Pons (tissue), 1 donor: ENCODE results near the gene BAIAP2.

Experiments used
- DNase-seq: peaks from one replicate; pipeline ENCODE4 v3.0.0-alpha.2; 2016; ENCODE audit warnings: low spot score

BAIAP2 gene

DNA sequence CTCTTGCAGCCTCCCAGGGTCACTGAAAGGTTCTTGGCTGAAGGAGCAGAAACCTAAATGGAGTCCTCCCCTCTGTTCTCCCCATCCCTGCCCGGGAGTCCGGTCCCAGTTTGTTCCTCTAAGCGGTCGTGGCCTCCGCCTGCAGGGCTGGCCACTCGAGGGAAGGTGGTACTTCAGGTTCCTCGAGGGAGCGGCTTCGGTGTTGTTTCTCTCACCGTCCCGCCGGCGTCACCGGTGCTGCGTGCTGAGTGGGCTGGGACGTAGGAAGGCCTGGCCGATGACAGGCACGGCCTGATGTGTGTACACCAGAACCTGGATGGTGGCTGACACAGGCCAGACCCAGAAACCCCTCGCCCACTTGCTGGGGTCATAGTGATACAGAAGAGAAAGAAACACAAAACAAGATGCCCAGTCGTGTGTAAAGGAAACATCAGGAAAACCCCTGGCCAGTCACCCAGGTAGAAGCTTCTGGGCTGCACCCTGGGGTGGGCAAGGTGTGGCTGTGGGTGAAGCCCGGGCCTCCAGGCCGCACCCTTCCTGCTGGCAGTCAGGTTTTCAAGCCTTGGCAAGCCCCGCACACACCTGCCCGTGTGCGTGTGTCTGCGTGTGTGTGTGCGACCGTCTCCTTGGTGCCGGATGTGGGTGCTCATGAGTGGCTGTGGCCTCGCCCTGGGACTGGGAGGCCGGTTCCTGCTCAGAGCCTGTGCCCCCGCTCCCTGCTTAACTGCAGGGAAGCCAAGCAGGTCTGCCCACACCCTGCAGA, 52.0 kb downstream of the BAIAP2 start:
- no peak for DNase-seq

DNA sequence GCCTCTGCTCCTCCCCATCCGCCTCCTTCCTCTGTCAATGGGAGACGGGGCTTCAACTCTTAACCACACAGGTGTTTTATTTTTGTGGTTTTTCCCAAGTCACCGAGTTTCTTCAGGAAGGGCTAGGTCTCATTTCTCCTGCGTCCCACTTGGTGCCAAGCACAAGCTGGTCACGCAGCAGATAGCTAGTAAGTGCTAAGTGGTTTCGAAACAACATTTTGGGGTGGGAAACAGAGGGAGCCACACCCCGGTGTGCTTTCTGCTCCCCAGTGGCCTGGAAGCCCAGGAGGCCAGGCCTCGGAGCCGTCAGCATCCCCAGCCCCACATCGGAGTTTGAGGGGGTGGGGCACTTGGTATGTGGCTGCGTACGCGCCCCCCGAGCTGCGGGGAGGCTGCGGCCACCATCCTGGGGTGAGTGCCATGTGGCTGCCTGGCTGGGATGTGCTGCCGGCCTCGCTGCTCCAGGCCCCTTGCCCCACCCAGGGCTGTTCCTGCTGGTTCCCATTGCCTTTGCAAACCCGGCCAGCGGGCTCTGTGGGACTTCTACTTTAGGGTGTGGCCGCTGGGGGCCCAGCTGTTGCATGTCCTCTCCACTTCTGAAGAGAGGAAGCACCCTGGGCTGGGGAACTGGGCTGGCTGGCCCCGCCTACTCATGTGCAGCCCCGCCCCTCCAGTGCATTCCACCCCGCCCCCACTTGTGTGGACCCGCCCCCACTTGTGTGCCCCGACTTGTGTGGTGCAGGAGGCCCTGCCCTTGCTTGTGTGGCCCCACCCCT, 55.6 kb downstream of the BAIAP2 start:
- no peak for DNase-seq

DNA sequence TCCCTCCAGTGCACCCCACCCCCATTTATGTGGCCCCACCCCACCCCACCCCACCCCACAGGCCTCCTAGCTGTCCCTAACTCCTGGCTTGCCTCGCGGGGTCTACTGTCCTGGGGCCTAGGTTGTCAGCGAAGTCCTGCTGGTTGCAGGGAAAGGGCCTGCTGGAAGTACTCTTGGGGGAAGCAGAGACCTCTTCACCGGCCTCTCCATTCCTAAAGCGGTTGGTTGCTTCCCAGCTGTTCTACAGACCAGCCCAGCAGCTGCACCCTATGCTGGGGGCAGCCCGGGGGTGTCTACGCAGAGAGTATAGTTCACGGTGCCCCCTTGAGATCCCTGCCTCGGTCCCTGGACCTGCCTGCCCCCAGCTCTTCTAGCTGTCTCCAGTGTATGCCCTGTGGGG, 56.2 kb downstream of the BAIAP2 start:
- no peak for DNase-seq

DNA sequence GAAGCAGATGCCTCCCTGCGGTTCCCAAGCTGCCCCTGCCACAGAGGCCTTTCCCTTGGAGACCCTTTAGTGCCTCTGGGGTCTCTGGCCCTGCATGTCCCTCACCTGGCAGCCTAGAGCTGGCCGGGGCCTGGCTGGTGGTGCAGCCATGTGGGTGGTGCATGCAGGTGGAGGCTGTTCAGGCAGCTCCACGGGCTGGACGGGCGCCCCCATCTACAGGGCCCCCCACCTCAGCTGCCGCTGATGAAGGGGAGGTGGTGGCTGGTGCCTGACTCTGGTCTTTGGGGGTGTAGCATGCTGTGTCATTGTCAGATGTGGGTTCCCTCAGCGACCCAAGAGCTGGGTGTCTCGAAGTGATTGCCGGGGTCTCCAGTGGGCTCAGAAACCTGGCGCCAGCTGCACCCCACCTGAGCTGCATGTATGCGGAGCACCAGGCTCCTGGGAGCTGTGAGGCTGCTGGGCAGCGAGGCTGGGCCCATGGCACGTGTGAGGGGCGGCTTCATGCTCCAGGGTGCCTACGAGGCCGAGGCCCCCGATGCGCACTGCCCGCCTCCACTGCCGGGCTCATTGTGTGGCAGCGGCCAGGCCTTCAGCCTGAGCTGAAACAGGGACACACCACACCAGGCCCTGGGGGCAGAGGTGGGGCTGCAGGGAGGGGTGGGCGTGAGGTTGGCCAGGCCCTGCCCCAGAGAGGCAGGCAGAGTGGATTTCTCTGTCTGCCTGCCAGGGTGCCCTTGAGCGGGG, 57.0 kb downstream of the BAIAP2 start:
- DNase-seq = no peak

DNA sequence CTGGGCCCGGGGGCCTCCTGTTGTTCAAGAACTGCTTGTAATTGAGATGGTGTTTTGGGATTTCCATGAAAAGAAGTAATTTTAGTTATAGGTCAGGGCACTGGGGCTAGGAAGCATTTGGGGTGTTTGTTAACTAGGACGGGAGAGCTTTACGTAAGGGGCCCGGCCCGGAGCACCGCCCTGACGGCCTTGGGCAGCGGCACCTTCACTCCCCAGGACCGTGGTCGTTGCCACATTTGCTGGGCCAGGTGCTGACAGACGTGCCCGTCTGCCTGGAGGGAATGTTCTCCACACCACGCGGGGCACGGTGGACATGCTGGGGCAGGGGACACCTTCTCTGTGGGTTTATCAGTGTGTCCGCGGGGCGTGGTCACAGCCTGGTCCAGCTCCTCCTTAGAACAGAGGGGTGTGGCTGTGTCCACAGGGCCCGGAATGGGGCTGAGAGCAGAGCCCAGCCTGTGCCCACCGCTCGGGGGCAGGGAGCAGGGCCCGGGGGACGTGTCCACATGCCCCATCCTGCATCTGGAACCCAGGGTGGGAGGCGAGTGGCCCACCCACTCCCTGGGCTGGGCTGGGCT, 57.7 kb downstream of the BAIAP2 start:
- no peak for DNase-seq

DNA sequence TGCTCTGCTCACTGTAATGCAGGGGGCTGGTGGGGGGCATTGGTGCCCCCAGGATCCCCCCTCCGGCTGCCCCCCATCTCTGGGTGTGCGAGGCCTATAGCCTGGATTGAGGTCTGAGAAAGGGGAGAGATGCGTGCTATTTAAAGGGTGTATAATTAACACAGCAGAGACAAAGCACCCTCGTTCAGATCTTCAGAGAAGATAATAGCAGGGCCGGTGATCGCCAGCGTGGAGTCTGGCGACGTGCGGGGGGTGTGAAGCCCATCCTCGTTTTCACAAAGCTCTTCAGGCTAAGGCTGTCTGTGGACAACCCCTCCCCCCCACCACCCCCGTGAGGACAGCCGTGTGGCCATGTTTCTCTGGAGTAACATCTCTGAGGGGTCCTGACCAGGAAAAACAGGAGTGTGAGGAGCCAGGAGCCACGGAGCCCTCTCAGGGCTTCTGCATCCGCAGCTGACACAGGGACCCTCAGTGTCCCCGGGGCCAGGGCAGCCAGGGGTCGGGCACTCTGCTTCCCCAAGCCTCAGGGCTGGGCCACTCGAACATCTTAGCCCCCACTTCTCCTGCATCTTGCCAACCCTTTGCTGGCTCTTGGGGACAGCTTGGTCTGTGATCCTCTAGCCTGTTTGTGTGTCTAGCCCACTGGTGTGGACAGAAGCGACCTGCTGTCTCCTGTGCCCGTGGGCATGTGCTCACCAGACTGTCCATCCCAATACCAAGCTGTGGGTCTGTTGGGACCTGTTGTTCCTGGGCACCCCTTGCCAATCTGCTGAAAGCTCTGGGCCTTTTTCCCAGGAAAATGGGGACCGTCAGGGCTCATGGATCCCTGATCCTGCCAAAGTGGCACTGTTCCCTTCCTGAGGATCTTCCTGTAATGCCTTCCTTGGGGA, 58.9 kb downstream of the BAIAP2 start:
- DNase-seq = no peak

DNA sequence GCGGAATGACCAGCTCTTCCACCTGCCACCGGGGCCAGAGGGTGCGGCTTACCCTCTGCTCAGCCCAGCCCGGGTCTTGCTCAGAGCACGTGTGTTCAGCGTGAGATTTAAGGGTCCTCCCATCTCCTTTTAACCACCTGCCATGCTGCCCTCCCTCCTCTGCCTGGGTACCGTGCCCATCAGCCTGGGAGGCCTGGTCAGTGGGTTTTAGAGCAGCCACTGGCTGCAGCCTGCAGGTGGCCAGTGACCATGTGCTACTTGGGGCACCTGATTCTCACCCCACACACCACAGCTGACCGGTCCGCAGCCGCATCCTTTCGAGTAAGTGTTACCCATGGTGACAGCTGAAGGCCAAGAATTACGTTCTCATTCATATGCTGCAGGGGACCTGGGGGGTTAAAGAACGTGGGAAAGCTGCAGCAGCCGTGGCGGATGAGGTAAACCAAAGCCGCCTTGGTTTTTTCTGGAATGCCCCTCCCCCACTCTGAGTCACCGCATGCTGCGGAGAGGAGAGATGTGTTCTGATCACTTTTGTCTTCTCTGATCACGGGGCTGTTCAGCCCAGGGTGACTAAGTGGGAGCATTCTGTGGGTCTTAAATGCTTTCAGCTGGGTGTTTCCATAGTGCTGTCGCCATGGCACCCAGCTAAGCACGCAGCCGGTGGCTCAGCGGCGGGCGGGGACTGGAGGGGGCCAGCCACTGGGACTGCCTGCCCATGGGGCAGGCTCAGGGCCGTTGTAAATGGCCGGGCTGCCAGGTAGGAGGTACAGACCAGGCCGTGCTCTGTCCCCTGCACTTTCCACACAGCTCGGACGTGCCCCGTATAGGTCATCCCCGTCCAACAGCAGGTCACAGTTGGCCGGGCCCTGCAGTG, 59.8 kb downstream of the BAIAP2 start:
- DNase-seq = peak; percentile 68

DNA sequence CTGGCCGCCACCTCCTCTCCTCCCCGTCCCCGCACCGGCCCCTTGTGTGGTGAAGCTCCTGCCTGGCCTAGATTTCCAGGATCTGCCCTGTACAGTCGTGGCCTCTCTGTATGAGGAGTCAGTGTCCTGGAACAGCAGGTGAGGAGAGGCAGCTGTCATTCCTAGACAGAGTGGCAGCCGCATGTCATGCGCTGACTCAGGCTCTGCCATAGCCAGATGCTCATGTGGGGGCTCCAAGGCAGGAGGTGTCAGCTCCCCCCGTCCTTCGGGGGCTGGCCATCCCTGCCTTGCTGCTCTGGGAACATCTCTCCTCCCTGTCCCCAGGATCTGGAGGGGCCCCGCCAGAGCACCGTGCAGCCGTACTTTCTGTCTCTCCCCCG, 60.4 kb downstream of the BAIAP2 start:
- no peak for DNase-seq

DNA sequence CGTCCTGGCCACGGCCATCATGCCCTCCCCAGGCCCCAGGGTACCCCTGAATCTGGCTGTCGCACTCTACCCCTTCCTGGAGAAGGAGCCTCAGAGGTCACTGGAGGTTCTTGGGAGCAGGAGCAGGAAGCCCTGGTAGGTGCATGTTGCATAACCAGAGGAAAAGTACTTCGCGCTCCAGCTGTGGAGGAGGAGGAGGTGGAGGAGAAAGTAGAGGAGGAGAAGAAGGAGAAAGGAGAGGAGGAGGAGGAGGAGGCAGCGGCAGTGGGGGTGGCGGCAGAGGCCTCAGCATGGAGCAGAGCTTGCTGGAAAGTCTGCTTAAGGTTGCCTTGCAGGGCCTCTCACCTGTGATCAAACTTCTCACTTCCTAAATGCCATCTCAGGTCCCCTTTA, 61.8 kb downstream of the BAIAP2 start:
- no peak for DNase-seq

DNA sequence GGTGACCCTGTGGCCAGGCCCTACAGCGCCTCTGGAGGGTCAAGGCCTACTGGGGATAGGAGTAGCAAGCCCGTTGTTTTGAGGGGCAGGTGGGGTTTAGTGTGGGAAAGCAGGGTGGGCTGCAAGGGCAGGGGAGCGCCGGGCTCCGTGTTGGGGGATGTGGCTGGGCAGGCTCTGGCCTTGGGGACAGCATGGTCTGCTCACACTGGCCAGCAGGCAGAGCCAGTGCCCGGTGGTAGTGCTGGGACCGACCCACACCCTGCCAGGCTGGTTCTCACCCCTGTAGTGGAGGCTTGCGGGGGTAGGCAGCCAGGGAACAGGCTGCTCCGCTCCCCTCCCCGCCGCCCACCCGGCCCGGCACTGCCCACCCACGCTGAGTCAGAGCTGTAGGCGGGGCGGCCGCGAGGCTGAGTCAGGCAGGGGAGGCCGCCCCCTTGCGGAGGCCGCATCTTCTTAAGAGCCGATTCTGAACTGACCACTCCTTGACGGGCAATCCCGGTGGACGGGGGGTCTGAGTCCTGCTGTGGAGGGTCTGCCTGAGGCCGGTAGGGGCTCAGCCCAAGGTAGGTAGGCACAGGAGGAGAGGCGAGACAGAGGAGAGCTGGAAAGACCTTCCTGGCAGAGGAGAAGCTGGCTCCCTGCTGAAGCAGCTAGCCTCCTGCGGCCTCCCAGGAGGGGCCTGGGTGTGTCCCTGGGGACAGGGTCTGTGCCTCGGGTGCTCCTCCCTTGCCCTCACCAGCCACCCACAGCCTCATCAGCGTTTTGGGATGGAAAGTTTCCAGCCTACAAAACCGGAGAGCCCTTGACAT, 62.4 kb downstream of the BAIAP2 start:
- DNase-seq = peak; percentile 52

DNA sequence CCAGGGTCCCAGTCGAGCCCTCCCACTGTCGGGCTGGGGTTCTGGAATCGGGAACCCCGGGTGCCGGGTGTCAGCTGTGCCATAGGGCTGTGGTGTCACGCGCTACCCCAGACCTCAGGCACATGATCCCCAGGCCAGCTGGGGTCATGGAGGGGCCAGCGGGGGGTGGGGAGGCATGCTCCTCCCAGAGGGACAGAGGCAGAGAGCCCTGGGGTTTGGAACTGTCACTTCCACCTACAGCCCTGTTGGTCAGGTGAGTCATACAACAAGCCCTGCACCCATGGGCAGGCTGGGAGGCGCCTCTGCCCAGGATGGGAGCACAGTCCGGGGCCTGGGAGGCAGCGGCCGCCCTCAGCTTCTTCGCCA, 63.0 kb downstream of the BAIAP2 start:
- no peak for DNase-seq

DNA sequence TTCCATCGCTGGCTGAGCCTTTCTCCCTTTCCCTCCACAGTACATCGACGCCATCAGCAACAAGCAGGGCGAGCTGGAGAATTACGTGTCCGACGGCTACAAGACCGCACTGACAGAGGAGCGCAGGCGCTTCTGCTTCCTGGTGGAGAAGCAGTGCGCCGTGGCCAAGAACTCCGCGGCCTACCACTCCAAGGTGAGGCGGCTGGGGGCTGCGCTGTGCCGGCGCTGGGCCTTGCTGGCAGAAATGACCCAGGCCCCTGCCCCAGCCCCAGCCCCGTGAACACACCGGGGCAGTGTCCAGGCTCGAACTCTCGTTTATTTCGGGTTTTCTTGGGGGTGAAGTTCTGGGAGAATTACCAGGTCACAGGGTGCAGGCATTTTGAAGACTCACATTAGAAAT, 64.9 kb downstream of the BAIAP2 start:
- no peak for DNase-seq

DNA sequence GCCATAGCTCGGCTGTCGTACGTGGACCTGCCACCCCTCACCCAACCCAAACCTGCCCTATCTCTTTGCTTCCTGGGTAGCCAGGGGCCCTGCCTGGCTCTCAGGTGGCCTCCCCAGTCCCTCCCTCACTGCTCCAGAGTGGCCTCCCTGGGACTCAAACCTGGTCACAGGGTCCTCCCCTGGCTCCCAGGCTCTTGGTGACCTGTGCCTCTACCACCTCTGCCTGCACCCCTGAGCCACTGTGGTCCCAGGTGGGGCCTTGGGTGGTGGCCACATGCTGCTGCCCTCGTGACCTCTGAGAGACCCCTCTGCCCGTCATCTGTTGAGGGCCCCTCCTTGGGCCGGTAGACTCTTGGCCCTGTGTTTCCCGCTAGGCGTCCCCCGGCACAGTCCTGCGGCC, 65.7 kb downstream of the BAIAP2 start:
- no peak for DNase-seq

DNA sequence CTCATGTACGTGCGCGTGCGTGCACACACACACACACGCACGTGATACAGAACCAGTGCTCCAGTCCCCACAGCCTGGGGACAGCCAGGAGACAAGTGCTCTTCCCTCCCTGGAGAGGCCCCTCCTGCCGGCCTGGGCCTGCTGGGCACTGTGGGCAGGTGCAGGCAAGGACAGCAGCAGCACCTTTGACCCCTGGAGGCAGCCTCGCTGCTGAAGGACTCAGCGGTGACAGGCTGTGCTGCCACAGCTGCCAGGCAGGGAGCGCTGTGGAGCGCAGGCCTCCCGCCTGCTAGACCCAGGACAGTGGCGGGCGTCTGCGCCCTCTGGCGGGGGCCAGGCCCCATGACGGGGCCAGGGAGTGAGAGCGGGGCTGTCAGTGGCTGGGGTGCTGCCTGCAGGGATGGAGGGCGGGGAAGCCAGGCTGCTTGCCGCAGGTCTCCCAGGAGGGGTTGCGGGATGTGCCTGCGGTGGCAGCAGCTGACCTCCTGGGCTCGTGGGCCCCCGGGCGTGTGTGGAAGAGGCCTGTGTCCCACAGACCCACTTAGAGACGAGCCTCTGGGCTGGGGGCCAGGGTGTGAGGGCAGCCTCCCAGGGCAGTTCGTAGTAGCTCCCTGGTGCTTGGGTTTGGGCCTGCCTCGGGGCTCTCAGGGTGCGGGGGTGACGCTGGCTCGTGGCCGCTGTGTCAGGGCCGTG, 66.8 kb downstream of the BAIAP2 start:
- DNase-seq = peak; percentile 74

DNA sequence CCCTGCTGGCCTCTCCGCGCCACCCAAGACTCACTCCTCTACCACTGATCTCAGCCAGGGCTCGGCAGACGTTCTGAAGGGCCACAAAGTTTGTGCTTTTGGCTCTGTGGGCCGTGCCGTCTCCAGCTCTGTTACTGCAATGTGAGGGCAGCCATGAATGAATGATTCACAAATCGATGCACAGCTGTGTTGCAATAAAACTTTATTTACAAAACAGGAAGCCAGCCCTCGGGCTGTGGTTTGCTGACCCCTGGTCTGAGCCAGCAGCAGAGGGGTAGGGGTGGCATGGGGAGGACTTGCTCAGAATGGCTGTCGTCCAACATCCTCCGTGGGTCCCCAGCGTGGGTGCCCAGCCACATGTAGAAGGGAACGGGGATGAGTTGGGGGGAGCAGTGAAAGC, 67.4 kb downstream of the BAIAP2 start:
- DNase-seq = no peak

DNA sequence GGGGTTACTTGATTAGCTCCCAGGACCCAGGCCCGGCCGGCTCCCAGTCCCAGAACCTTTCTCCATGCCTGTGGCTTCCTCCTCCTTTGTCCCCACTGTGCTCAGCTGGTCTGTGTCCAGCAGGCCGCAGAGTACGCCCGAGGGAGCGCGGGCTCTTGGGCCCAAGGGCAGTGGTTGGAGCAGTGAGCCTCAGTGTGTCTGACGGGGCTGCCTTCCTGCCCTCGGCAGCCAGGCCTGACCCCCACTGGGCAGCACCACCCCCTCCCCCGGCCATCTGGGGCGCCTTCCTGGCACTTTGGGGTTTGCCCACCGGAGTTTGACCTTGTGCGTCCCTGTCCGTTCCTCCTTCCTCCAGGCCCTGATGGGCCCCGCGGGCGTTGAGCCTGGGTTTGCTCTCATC, 67.9 kb downstream of the BAIAP2 start:
- no peak for DNase-seq

DNA sequence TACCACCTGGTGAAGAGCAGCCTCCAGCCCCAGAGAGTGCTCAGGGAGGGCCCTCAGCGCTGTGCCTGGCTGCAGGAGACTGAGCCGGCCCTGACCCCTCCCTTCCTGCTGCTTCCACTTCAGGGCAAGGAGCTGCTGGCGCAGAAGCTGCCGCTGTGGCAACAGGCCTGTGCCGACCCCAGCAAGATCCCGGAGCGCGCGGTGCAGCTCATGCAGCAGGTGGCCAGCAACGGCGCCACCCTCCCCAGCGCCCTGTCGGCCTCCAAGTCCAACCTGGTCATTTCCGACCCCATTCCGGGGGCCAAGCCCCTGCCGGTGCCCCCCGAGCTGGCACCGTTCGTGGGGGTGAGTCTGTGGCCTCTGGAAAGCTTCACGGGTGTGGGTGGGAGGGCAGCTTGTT, 68.4 kb downstream of the BAIAP2 start:
- no peak for DNase-seq

DNA sequence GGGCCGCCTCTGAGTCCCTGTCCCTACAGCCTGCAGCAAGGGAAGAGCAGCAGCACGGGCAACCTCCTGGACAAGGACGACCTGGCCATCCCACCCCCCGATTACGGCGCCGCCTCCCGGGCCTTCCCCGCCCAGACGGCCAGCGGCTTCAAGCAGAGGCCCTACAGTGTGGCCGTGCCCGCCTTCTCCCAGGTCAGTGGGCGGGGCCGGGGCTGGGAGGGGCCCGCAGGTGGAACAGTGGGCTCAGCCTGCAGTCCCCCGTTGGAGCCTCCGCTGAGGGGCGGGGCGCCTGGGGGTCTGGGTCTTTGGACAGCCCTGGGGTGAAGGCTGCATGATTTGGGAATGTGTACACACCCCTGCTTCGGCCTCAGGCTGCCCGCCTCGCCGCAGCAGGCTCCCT, 71.8 kb downstream of the BAIAP2 start:
- DNase-seq = no peak

DNA sequence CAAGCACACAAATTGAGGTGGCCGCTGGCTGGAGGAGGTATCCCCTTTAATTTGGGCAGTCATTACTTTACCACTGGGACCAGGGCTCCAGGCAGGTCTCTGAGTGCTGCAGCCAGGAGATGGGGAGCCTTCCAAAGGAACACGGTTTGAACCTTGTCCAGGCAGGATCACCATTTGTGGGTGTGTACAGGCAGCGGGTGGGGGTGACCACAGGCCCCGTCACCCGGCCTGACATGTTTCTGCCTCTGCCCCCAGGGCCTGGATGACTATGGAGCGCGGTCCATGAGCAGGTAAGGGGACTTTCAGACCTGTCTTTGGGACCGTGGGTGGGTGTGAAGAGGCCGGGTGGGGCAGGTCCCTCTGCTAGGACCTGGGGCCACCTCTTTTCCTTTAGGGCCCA, 73.3 kb downstream of the BAIAP2 start:
- no peak for DNase-seq
